ENCODE data around the gene BRSK2.

GRCh38 chr11:1387961-1388762 is 1.6 kb upstream of the BRSK2 start:
- TF ChIP-seq ZNF274 (IDR thresholded peaks at IDR 0.05; ENCODE audit: low read length), result no peak
- TF ChIP-seq ZNF274 (tag by site-specific recombination; IDR thresholded peaks at IDR 0.05; ENCODE audit: borderline replicate concordance), result no peak
- no peak for TF ChIP-seq ZNF26 (tag by site-specific recombination; IDR thresholded peaks at IDR 0.05)
- TF ChIP-seq CTCF (tag by site-specific recombination; IDR thresholded peaks at IDR 0.05), result no peak
- no peak for TF ChIP-seq ZNF423 (tag by site-specific recombination; IDR thresholded peaks at IDR 0.05)
- TF ChIP-seq TRIM28 (IDR thresholded peaks at IDR 0.05; ENCODE audit: borderline replicate concordance, low read length), result no peak
- no peak for TF ChIP-seq ZNF19 (tag by site-specific recombination; IDR thresholded peaks at IDR 0.05; ENCODE audit: low read depth)
- no peak for TF ChIP-seq ZNF473 (tag by site-specific recombination; IDR thresholded peaks at IDR 0.05)
- no peak for TF ChIP-seq TSHZ1 (tag by site-specific recombination; IDR thresholded peaks at IDR 0.05; ENCODE audit: borderline replicate concordance)
- TF ChIP-seq ZBTB8A (tag by site-specific recombination; IDR thresholded peaks at IDR 0.05), result no peak
- TF ChIP-seq ZNF133 (tag by site-specific recombination; IDR thresholded peaks at IDR 0.05), result no peak
- no peak for TF ChIP-seq ZBTB10 (tag by site-specific recombination; IDR thresholded peaks at IDR 0.05)
- TF ChIP-seq TCF7L2 (IDR thresholded peaks at IDR 0.05; ENCODE audit: borderline replicate concordance, low read depth, low read length), result no peak
- TF ChIP-seq ZNF843 (tag by site-specific recombination; IDR thresholded peaks at IDR 0.05), result no peak

Data from HEK293 (cell line).